Loucy (cell line): ENCODE measurements around the gene SLAMF6.

Experiments used
- H2AFZ ChIP-seq: fragments of 200-600 bp; sonication (generic); 2 replicates; pipeline ENCODE4 v1.6.0; 2016; ENCODE audit warnings: antibody characterized with exemption, mild to moderate bottlenecking, low read length, moderate library complexity
- H3F3A ChIP-seq: fragments of 200-600 bp; 2 replicates; pipeline ENCODE4 v1.6.0; 2016; ENCODE audit warnings: antibody characterized with exemption, low read depth, mild to moderate bottlenecking
- H3K27me3 ChIP-seq: fragments of 200-600 bp; sonication (generic); 2 replicates; pipeline ENCODE4 v1.6.1; 2014; ENCODE audit warnings: low read length, mild to moderate bottlenecking; ENCODE audit not compliant: insufficient read depth, poor library complexity, severe bottlenecking
- H3K36me3 ChIP-seq: fragments of 200-600 bp; sonication (generic); 2 replicates; pipeline ENCODE4 v1.6.1; 2016; ENCODE audit warnings: low read length; ENCODE audit not compliant: insufficient read depth
- H3K4me1 ChIP-seq: fragments of 200-600 bp; sonication (generic); 2 replicates; pipeline ENCODE4 v1.5.1; 2014; ENCODE audit warnings: low read length, mild to moderate bottlenecking; ENCODE audit not compliant: insufficient read depth, poor library complexity, severe bottlenecking
- H3K4me2 ChIP-seq: fragments of 200-600 bp; sonication (generic); 2 replicates; pipeline ENCODE4 v1.6.0; 2014; ENCODE audit warnings: antibody characterized with exemption, low read length, low read depth, mild to moderate bottlenecking; ENCODE audit not compliant: poor library complexity, severe bottlenecking
- H3K4me3 ChIP-seq: fragments of 200-600 bp; sonication (generic); 2 replicates; pipeline ENCODE4 v1.5.1; 2014; ENCODE audit warnings: low read length, mild to moderate bottlenecking, mixed read lengths; ENCODE audit not compliant: poor library complexity, severe bottlenecking
- H3K79me2 ChIP-seq: fragments of 200-600 bp; sonication (generic); 2 replicates; pipeline ENCODE4 v1.6.1; 2014; ENCODE audit warnings: low read length; ENCODE audit not compliant: insufficient read depth
- H3K9ac ChIP-seq: fragments of 200-600 bp; sonication (generic); 2 replicates; pipeline ENCODE4 v1.6.0; 2014; ENCODE audit warnings: mild to moderate bottlenecking, low read depth, low read length, moderate library complexity; ENCODE audit not compliant: poor library complexity, severe bottlenecking
- H3K9me2 ChIP-seq: fragments of 200-600 bp; sonication (generic); replicated peaks from 2 replicates; pipeline ENCODE4 v1.6.1; 2016; ENCODE audit warnings: low read depth, low read length, mixed read lengths
- H3K9me3 ChIP-seq: fragments of 200-600 bp; sonication (generic); 2 replicates; pipeline ENCODE4 v1.6.1; 2014; ENCODE audit warnings: mild to moderate bottlenecking, antibody characterized with exemption, low read length, low read depth; ENCODE audit not compliant: insufficient read depth
- H4K20me1 ChIP-seq: fragments of 200-600 bp; sonication (generic); 2 replicates; pipeline ENCODE4 v1.6.0; 2014; ENCODE audit warnings: antibody characterized with exemption, low read length, mild to moderate bottlenecking; ENCODE audit not compliant: insufficient read depth, poor library complexity, severe bottlenecking
- CTCF ChIP-seq: fragments of 200-600 bp; sonication (generic); conservative IDR thresholded peaks from 2 replicates; pipeline ENCODE4 v1.5.1; 2014; ENCODE audit warnings: mild to moderate bottlenecking, antibody characterized with exemption, low read length
- EZH2phosphoT487 ChIP-seq: fragments of 200-600 bp; IDR thresholded peaks from 2 replicates; pipeline ENCODE4 v1.6.1; 2018; ENCODE audit warnings: antibody characterized with exemption, mild to moderate bottlenecking, moderate library complexity, borderline replicate concordance

SLAMF6 gene

GRCh38 chr1:160466961-160467360, 56.1 kb downstream of the SLAMF6 start:
- no peaks in the 10 kb centered on the region for H3K9me2 ChIP-seq
- H3F3A ChIP-seq, result no peaks in the 10 kb centered on the region
- H3K36me3 ChIP-seq, result no peaks in the 10 kb centered on the region
- H3K9ac ChIP-seq, result no peak overlapping the region
- no peaks in the 10 kb centered on the region for H3K27me3 ChIP-seq
- H3K79me2 ChIP-seq, result no peaks in the 10 kb centered on the region
- H3K9me3 ChIP-seq, result no peaks in the 10 kb centered on the region
- no peak overlapping the region for H3K4me2 ChIP-seq
- H3K4me3 ChIP-seq, result no peak overlapping the region
- no peak for TF ChIP-seq EZH2phosphoT487
- TF ChIP-seq CTCF, result no peak
- H3K4me1 ChIP-seq, result peaks cover 20% of the 10 kb centered on the region
- no peaks in the 10 kb centered on the region for H4K20me1 ChIP-seq
- no peak overlapping the region for H2AFZ ChIP-seq

GRCh38 chr1:160465123-160465522, 57.9 kb downstream of the SLAMF6 start:
- no peak overlapping the region for H3K4me2 ChIP-seq
- no peaks in the 10 kb centered on the region for H3K27me3 ChIP-seq
- H3K9me2 ChIP-seq, result no peaks in the 10 kb centered on the region
- H3K36me3 ChIP-seq, result no peaks in the 10 kb centered on the region
- H3K9me3 ChIP-seq, result no peaks in the 10 kb centered on the region
- no peaks in the 10 kb centered on the region for H3K79me2 ChIP-seq
- peaks cover 20% of the 10 kb centered on the region for H3K4me1 ChIP-seq
- H2AFZ ChIP-seq, result no peak overlapping the region
- TF ChIP-seq EZH2phosphoT487 (no peak), CTCF (no peak)
- H4K20me1 ChIP-seq, result no peaks in the 10 kb centered on the region
- no peak overlapping the region for H3K4me3 ChIP-seq
- H3K9ac ChIP-seq, result no peak overlapping the region
- no peaks in the 10 kb centered on the region for H3F3A ChIP-seq

GRCh38 chr1:160460683-160461287, 62.3 kb downstream of the SLAMF6 start:
- Histone ChIP-seq H3F3A (no peaks in the 10 kb centered on the region), H3K9ac (no peak overlapping the region), H3K4me3 (no peak overlapping the region), H3K36me3 (no peaks in the 10 kb centered on the region), H3K9me3 (no peaks in the 10 kb centered on the region), H3K79me2 (no peaks in the 10 kb centered on the region), H3K9me2 (no peaks in the 10 kb centered on the region), H4K20me1 (no peaks in the 10 kb centered on the region), H3K4me1 (peaks cover 17% of the 10 kb centered on the region), H2AFZ (peak overlapping the region; percentile 86), H3K27me3 (no peaks in the 10 kb centered on the region), H3K4me2 (peak overlapping the region; percentile 14)
- TF ChIP-seq CTCF (no peak), EZH2phosphoT487 (no peak)
